ENCODE measurements around the gene ARHGAP42. TPM values are rescaled to one million over a fixed set of nuclear protein-coding genes. Genes with fewer than 3 reads are reported as not detected.

ARHGAP42 gene
- total RNA-seq, 2 experiments from 2014 or later: not detected

DNA sequence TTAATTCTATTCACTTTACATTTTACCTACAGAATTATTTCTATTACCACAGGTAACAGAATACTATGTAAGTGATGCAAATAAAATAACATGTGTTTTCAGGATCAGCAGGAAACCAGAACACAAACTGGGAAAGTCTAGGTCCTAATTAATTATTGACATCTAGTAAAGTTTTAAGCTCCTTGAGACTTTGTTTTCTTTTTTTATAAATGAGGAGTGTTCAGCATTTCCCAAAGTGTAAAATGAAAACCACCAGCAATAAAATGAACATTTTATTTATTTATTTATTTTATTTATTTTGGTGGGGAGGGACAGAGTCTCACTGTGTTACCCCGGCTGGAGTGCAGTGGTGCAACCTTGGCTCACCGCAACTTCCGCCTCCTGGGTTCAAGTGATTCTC is 123.6 kb downstream of the ARHGAP42 start:
- Mint-ChIP-seq H3K4me1 (no peaks in the 10 kb centered on the region), H3K27ac (no peak overlapping the region), H3K27me3 (no peaks in the 10 kb centered on the region), H3K36me3 (ENCODE audit: low read depth) (no peaks in the 10 kb centered on the region), H3K4me3 (no peak overlapping the region), H3K9me3 (ENCODE audit: low read depth) (peaks cover 2% of the 10 kb centered on the region)
- ChIA-PET CTCF (no interaction called here), POLR2A (no interaction called here)
- intact Hi-C loops (cut with DNase I, micrococcal nuclease): no loop called here
- ATAC-seq (no peak), DNase-seq (no peak)

DNA sequence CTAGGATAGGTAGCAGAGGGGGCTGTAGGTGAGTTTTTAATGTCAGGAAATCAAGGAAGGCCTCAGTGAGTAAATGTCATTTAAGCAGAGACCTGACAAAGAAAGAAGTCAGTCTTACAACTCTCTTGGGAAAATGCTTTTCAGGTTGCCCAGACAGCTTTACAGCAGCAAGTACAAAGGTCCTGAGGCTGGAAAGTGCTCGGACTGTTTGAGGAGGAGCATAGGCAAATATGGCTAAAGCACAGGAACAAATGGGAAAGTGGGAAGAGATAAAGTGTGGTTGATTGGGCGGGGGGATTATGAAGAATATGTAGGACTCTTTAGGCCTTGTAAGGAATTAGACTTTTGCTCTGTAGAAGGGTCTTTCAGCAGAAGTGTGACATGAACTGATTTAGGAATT is 125.4 kb downstream of the ARHGAP42 start:
- ChIA-PET POLR2A (no interaction called here), CTCF (no interaction called here)
- Mint-ChIP-seq H3K36me3 (ENCODE audit: low read depth) (no peaks in the 10 kb centered on the region), H3K27ac (no peak overlapping the region), H3K4me1 (no peaks in the 10 kb centered on the region), H3K4me3 (no peak overlapping the region), H3K27me3 (no peaks in the 10 kb centered on the region), H3K9me3 (ENCODE audit: low read depth) (peaks cover 3% of the 10 kb centered on the region)
- DNase-seq (no peak), ATAC-seq (no peak)
- intact Hi-C loops (cut with DNase I, micrococcal nuclease): no loop called here

DNA sequence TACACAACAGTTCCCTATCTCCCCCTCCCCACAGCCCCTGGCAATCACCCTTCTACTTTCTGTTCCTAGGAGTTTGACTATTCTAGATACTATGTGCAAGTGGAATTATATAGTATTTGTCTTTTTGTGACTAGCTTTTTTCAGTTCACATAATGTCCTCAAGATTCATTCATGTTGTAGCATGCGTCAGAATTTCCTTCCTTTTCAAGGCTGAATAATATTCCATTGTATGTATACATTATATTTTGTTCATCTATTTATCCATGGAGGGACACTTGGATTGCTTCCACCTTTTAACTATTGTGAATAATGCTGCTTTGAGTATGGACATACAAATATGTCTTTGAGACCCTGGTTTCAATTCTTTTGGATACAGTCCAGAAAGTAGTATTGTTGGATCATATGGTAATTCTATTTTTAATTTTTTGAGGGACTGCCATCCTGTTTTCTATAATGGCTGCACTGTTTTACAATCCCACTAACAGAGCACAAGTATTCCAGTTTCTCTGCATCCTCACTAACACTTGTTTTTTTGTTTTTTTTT is 128.8 kb downstream of the ARHGAP42 start:
- intact Hi-C loops (cut with DNase I, micrococcal nuclease): no loop called here
- POLR2A ChIA-PET: no interaction called here
- DNase-seq (no peak), ATAC-seq (no peak)
- H3K4me1 Mint-ChIP-seq: no peaks in the 10 kb centered on the region
- CTCF ChIA-PET: no interaction called here
- no peaks in the 10 kb centered on the region for H3K27me3 Mint-ChIP-seq
- no peak overlapping the region for H3K4me3 Mint-ChIP-seq
- peaks cover 5% of the 10 kb centered on the region for H3K9me3 Mint-ChIP-seq (ENCODE audit: low read depth)
- H3K36me3 Mint-ChIP-seq (ENCODE audit: low read depth): no peaks in the 10 kb centered on the region
- H3K27ac Mint-ChIP-seq: no peak overlapping the region

DNA sequence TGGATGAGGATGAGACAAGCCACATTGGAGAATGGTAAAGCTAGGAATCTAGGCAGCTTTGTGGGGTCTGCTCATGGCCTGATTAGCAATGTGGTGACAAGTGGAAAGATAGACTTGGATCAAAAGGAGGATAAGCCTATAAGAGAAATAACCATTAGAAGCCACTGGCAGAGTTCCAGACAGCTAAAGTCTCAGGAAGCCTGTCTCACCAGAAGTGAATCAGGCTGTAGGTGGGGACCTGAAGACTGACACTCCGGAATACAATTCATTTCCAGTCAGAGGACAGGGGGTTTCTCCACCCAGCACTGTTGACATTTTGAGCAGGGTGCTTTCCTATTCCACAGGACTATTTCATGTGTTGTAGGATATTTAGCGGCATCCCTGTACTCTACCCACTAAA is 129.7 kb downstream of the ARHGAP42 start:
- DNase-seq (no peak), ATAC-seq (no peak)
- ChIA-PET POLR2A (no interaction called here), CTCF (no interaction called here)
- no peak overlapping the region for H3K4me3 Mint-ChIP-seq
- H3K27ac Mint-ChIP-seq: no peak overlapping the region
- no peaks in the 10 kb centered on the region for H3K36me3 Mint-ChIP-seq (ENCODE audit: low read depth)
- intact Hi-C loops (cut with DNase I, micrococcal nuclease): no loop called here
- no peaks in the 10 kb centered on the region for H3K4me1 Mint-ChIP-seq
- no peaks in the 10 kb centered on the region for H3K27me3 Mint-ChIP-seq
- H3K9me3 Mint-ChIP-seq (ENCODE audit: low read depth): peaks cover 7% of the 10 kb centered on the region

DNA sequence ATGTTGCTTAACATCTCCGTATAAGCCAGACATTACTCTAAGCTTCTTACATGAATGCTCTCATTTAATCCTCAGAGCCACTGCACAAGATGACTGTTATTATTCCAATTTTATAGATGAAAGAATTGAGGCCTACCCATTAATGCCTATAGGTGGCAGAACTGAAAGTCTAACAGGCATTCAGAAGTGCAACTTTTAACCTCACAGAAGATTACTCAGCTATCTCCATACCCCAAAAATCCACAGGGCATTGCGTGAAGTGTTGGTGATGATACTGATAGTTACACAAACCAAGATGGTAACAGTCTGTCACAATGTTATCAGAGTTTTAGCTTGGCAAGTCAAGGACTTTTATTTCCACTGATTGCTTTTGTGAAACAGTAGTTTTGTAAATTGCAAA is 130.5 kb downstream of the ARHGAP42 start:
- no peak for DNase-seq
- H3K27ac Mint-ChIP-seq: no peak overlapping the region
- H3K36me3 Mint-ChIP-seq (ENCODE audit: low read depth): no peaks in the 10 kb centered on the region
- H3K9me3 Mint-ChIP-seq (ENCODE audit: low read depth): peaks cover 7% of the 10 kb centered on the region
- no peaks in the 10 kb centered on the region for H3K27me3 Mint-ChIP-seq
- POLR2A ChIA-PET: no interaction called here
- CTCF ChIA-PET: no interaction called here
- no peak overlapping the region for H3K4me3 Mint-ChIP-seq
- no peaks in the 10 kb centered on the region for H3K4me1 Mint-ChIP-seq
- intact Hi-C loops (cut with DNase I, micrococcal nuclease): no loop called here
- no peak for ATAC-seq

DNA sequence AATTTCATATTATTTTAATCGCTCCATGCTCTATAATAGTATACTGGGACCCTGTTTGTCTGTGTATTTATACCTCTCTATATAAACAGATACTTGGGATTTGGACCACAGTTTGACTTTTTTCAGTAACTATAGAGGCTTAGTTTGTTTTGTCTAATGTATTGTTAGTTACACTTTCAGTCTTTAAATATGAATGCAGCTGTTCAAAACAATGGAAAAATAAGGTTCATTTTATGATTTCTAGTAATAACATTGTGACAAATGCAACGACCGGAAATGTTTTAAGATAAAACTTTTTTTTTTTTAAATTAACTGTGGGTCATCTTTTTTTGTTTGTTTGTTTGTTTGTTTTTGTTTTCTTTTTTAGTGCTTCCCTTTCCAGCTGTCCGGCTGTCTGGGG is 133.5 kb downstream of the ARHGAP42 start:
- no peak overlapping the region for H3K27ac Mint-ChIP-seq
- H3K27me3 Mint-ChIP-seq: no peaks in the 10 kb centered on the region
- ChIA-PET POLR2A (no interaction called here), CTCF (interaction anchor here (0.8 kb wide), 1 partner anchor 356 kb away, joined by 3 read pairs; no protein-coding TSS in a partner anchor)
- DNase-seq (no peak), ATAC-seq (no peak)
- H3K9me3 Mint-ChIP-seq (ENCODE audit: low read depth): peaks cover 6% of the 10 kb centered on the region
- no peak overlapping the region for H3K4me3 Mint-ChIP-seq
- no peaks in the 10 kb centered on the region for H3K36me3 Mint-ChIP-seq (ENCODE audit: low read depth)
- intact Hi-C loops (cut with DNase I, micrococcal nuclease): no loop called here
- no peaks in the 10 kb centered on the region for H3K4me1 Mint-ChIP-seq

DNA sequence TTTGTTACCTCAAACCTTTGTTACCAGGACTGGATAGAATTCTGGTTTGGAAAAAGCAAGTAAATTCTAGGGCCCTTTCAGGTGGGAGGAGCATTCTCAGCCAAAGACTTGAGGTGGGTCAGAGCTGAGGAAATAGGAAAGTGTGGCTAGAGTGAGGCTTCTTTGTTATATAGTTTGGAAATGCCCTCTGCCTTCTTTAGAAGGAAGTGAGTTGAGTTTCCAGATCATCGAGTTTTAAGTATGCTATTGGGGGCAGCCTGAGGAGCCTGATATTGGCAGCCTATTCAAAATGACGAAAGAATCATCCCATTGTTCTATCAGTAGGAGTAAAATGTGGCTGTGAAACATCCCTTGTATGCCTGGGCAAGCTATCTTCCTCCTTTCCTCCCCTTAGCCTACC is 134.1 kb downstream of the ARHGAP42 start:
- intact Hi-C loops (cut with DNase I, micrococcal nuclease): no loop called here
- ATAC-seq (no peak), DNase-seq (no peak)
- no peak overlapping the region for H3K4me3 Mint-ChIP-seq
- H3K27ac Mint-ChIP-seq: no peak overlapping the region
- peaks cover 5% of the 10 kb centered on the region for H3K9me3 Mint-ChIP-seq (ENCODE audit: low read depth)
- CTCF ChIA-PET: interaction anchor here (0.8 kb wide), 1 partner anchor 1298 kb away, joined by 6 read pairs; no protein-coding TSS in a partner anchor
- no peaks in the 10 kb centered on the region for H3K4me1 Mint-ChIP-seq
- H3K27me3 Mint-ChIP-seq: no peaks in the 10 kb centered on the region
- POLR2A ChIA-PET: no interaction called here
- H3K36me3 Mint-ChIP-seq (ENCODE audit: low read depth): no peaks in the 10 kb centered on the region

DNA sequence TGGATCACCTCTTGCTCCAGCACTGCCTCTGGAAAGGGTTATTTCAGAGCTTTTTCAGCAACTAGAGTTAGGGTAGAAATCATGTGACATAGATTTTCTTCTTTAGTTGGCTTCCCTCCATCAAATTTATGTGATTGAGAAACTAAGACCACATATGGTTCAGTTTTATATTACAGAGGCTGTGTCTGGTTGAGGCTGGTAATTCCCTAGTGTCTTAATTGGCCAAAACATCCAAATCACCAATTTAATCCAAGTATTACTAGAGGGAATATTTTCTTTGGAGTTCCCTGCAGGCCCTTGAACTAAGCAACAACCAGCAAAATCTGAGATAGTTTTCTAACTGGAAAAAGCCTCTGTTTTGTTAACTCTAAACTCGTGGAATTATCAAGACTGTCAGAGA is 136.3 kb downstream of the ARHGAP42 start:
- intact Hi-C loops (cut with DNase I, micrococcal nuclease): no loop called here

DNA sequence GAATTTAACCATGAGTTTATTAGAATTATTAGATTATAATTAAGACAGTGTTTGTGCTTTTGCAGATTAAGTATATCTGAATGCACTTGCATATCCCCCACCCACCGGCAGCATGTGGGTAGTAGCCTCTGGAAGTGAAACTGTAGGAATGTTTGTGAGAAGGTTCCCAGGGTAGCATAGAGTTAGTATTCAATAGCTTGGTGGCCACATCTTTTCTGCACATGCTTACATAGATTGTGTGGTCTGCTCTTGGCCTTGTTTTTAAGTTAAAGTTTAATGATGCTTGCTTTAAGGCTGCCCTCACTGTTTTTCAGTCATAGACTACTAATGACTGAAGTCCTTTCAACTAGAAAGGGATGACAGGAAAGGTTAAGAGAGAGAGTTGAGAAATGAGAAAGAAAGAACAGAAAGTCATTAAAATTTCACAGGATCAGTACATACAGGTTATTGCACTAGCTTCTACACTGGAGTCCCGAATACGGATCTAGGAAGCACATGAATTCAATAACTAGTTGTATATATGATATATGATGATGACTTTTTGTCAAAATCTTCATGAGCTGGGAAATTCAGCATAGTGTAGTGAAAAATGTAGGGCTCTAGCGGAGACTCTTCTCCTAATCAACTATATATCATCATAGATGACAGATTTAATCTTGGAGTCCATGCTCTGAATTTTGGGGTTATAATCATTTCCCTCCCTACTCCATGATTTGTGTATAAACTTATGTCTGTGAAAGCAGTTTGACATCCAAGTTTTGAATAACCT is 137.1 kb downstream of the ARHGAP42 start:
- Mint-ChIP-seq H3K4me3 (no peak overlapping the region), H3K27me3 (no peaks in the 10 kb centered on the region), H3K4me1 (no peaks in the 10 kb centered on the region), H3K9me3 (ENCODE audit: low read depth) (peaks cover 2% of the 10 kb centered on the region), H3K36me3 (ENCODE audit: low read depth) (no peaks in the 10 kb centered on the region), H3K27ac (no peak overlapping the region)
- no peak for DNase-seq
- intact Hi-C loops (cut with DNase I, micrococcal nuclease): no loop called here
- ChIA-PET CTCF (no interaction called here), POLR2A (no interaction called here)
- ATAC-seq: no peak

More for the DNA sequence above, 136.3 kb downstream of the ARHGAP42 start:
- CTCF ChIA-PET: no interaction called here
- Mint-ChIP-seq H3K27ac (no peak overlapping the region), H3K4me1 (no peaks in the 10 kb centered on the region), H3K9me3 (ENCODE audit: low read depth) (peaks cover 4% of the 10 kb centered on the region), H3K27me3 (no peaks in the 10 kb centered on the region), H3K4me3 (no peak overlapping the region), H3K36me3 (ENCODE audit: low read depth) (no peaks in the 10 kb centered on the region)
- ATAC-seq (no peak), DNase-seq (no peak)
- POLR2A ChIA-PET: no interaction called here

DNA sequence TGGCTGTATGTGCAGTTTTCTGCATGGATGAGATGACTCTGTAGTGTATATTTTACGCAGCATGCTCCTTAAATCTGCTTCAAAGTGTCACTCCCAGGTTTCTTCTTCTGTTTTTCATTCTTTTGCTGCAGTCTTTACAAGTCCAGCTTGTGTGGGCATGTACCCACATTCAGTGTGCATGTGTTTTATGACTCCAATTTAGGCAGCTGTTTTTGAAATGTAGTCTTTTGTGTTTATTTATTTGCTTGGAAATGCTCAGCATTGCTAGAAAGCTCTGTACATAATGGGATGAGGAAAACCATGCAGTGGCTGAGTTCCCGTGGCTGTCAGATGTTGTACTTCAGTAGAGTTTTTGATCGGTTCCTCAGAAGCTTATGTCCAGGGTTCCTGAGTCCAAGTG is 138.5 kb downstream of the ARHGAP42 start:
- Mint-ChIP-seq H3K4me1 (no peaks in the 10 kb centered on the region), H3K4me3 (no peak overlapping the region), H3K27me3 (no peaks in the 10 kb centered on the region), H3K36me3 (ENCODE audit: low read depth) (no peaks in the 10 kb centered on the region), H3K27ac (no peak overlapping the region), H3K9me3 (ENCODE audit: low read depth) (peaks cover 2% of the 10 kb centered on the region)
- ChIA-PET CTCF (no interaction called here), POLR2A (no interaction called here)
- intact Hi-C loops (cut with DNase I, micrococcal nuclease): no loop called here
- DNase-seq (no peak), ATAC-seq (no peak)

DNA sequence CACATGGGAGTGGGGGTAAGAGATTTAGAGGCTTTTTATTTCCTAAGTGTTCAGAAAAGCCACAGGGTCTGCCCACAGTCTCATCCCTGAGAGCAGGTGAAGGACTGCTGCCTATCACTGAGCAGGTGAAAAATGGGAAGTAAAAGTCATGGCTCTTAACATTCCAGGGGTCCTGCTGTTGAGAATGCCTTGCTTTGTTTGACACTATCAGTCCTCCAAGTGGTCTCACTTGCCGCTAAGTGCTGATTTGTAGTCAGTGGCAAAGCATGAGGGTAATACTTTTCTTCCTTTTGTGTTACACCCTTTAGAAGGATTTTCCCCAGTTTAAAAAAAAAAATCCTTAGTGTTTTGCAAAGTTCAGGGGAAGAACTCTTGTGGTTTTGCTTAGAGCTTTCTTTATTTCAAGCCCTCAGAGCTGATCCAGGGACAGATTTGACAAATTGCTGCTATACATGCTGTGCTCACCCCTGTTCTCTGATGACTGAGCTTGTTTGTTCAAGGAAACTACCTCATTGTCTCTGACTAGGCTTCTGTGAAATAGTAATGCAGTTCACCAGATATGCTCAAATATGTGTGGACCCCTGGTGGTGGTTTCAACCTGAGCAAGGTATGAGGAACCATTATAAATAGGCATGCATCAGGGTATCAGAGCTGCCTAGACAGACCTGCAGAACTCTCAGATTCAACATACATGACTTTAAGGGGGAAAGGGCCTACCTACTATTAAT is 141.0 kb downstream of the ARHGAP42 start:
- no peak for DNase-seq
- H3K9me3 Mint-ChIP-seq (ENCODE audit: low read depth): no peaks in the 10 kb centered on the region
- ChIA-PET CTCF (interaction anchor here (0.9 kb wide), 1 partner anchor 251 kb away, joined by 3 read pairs; no protein-coding TSS in a partner anchor), POLR2A (no interaction called here)
- no peaks in the 10 kb centered on the region for H3K36me3 Mint-ChIP-seq (ENCODE audit: low read depth)
- ATAC-seq: no peak
- no peak overlapping the region for H3K4me3 Mint-ChIP-seq
- no peaks in the 10 kb centered on the region for H3K4me1 Mint-ChIP-seq
- intact Hi-C loops (cut with DNase I, micrococcal nuclease): no loop called here
- H3K27ac Mint-ChIP-seq: no peak overlapping the region
- no peaks in the 10 kb centered on the region for H3K27me3 Mint-ChIP-seq

DNA sequence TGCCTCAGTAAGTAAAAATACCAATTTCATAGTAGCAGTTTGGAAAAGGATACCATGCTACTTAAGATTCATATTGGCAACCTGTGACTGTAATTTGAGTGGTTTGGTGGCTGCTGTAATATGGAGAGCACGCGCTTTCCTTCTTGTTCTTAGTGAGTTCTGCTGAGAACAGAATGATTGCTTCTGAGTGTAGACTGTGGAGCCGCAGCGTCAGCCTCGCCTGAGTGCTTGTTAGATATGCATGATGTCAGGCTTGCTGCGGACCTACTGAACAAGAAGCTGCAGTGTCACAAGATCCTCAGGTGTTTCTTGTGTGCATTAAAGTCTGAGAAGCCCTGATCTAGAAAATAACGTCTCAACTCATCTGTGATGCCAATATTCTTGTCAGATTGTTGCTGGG is 143.2 kb downstream of the ARHGAP42 start:
- no peak for ATAC-seq
- CTCF ChIA-PET: no interaction called here
- intact Hi-C loops (cut with DNase I, micrococcal nuclease): no loop called here

More for the DNA sequence above, 143.2 kb downstream of the ARHGAP42 start:
- no peak for DNase-seq
- no peaks in the 10 kb centered on the region for H3K36me3 Mint-ChIP-seq (ENCODE audit: low read depth)
- H3K4me1 Mint-ChIP-seq: no peaks in the 10 kb centered on the region
- no peak overlapping the region for H3K4me3 Mint-ChIP-seq
- POLR2A ChIA-PET: no interaction called here
- no peaks in the 10 kb centered on the region for H3K9me3 Mint-ChIP-seq (ENCODE audit: low read depth)
- H3K27ac Mint-ChIP-seq: no peak overlapping the region
- H3K27me3 Mint-ChIP-seq: no peaks in the 10 kb centered on the region
